Osteoblast (primary cell): Measurements from ENCODE around the gene APOC4. TPM values are rescaled to one million over a fixed set of nuclear protein-coding genes. Genes with fewer than 3 reads are reported as not detected.
A peak's percentile ranks its signal among the peaks of the same experiment; 100 is the strongest.

ENCODE experiments used
- DNase-seq: peaks from one replicate; pipeline ENCODE4 v3.0.0; 2011; ENCODE audit warnings: low spot score, mixed read lengths; ENCODE audit not compliant: insufficient read length; ENCODE audit errors: missing footprints
- H2AFZ ChIP-seq: 2 replicates; pipeline ENCODE4 v1.6.0; 2011; ENCODE audit warnings: mild to moderate bottlenecking, low read length
- H3K27ac ChIP-seq: 2 replicates; pipeline ENCODE4 v1.5.1; 2011; ENCODE audit warnings: mild to moderate bottlenecking, low read depth, low read length, moderate library complexity
- H3K27me3 ChIP-seq: 2 replicates; pipeline ENCODE4 v1.6.0; 2012; ENCODE audit warnings: mild to moderate bottlenecking, control low read depth, inconsistent platforms, low read length, moderate library complexity; ENCODE audit not compliant: insufficient read depth
- H3K36me3 ChIP-seq: 2 replicates; pipeline ENCODE4 v1.5.1; 2011; ENCODE audit warnings: mild to moderate bottlenecking, low read length, control low read depth, moderate library complexity; ENCODE audit not compliant: insufficient read depth
- H3K4me1 ChIP-seq: 2 replicates; pipeline ENCODE4 v1.5.1; 2011; ENCODE audit warnings: mild to moderate bottlenecking, low read length, control low read depth, moderate library complexity; ENCODE audit not compliant: insufficient read depth
- H3K4me2 ChIP-seq: 2 replicates; pipeline ENCODE4 v1.6.0; 2011; ENCODE audit warnings: mild to moderate bottlenecking, low read length; ENCODE audit not compliant: insufficient read depth
- H3K4me3 ChIP-seq: fragments of 200-600 bp; sonication (generic); 3 replicates; pipeline ENCODE4 v1.5.1; 2012; ENCODE audit warnings: mild to moderate bottlenecking, low read length, inconsistent platforms; ENCODE audit not compliant: insufficient read depth
- H3K79me2 ChIP-seq: 2 replicates; pipeline ENCODE4 v1.6.0; 2012; ENCODE audit warnings: mild to moderate bottlenecking, low read length, control low read depth, inconsistent platforms; ENCODE audit not compliant: insufficient read depth
- H3K9me3 ChIP-seq: 2 replicates; pipeline ENCODE4 v1.5.1; 2011; ENCODE audit warnings: low read depth, low read length, control low read depth
- H4K20me1 ChIP-seq: 2 replicates; pipeline ENCODE4 v1.6.0; 2012; ENCODE audit warnings: mild to moderate bottlenecking, low read length, control low read depth; ENCODE audit not compliant: insufficient read depth
- total RNA-seq: library from RNA; depleted of rRNA; stranded (reverse); fragments of >200 nt; gene quantifications from 2 replicates; pipeline ENCODE4 v1.2.3, GENCODE V29; 2012
- TF ChIP-seq, protein P1 (sequence below): IDR thresholded peaks from 2 replicates; pipeline ENCODE4 v1.5.1; 2011; ENCODE audit warnings: mild to moderate bottlenecking, low read depth, low read length, moderate library complexity; ENCODE audit errors: extremely low read depth

The APOC4 gene
- total RNA-seq, 1 donor, result not detected

DNA sequence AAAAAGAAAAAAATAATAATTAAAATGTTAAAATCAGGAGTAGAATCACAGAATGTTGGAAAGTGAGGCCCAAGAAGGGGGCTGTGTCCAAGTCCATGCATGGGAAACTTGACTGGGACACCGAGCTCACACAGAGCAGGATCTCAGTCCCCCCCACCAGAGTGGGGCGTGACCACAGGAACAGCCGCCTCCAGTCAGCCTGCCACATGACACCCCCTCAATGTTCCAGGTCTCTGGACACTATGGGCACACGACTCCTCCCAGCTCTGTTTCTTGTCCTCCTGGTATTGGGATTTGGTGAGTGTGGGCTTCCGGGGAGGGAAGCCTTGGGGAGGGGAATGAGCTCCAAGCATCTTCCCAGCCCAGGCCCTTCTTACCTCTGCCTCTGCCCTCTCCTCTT, 6.2 kb downstream of the APOC4 start:
- H3K27ac ChIP-seq, result no peak overlapping the region
- TF ChIP-seq, protein P1, sequence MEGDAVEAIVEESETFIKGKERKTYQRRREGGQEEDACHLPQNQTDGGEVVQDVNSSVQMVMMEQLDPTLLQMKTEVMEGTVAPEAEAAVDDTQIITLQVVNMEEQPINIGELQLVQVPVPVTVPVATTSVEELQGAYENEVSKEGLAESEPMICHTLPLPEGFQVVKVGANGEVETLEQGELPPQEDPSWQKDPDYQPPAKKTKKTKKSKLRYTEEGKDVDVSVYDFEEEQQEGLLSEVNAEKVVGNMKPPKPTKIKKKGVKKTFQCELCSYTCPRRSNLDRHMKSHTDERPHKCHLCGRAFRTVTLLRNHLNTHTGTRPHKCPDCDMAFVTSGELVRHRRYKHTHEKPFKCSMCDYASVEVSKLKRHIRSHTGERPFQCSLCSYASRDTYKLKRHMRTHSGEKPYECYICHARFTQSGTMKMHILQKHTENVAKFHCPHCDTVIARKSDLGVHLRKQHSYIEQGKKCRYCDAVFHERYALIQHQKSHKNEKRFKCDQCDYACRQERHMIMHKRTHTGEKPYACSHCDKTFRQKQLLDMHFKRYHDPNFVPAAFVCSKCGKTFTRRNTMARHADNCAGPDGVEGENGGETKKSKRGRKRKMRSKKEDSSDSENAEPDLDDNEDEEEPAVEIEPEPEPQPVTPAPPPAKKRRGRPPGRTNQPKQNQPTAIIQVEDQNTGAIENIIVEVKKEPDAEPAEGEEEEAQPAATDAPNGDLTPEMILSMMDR, result no peak
- peaks cover 6% of the 10 kb centered on the region for H3K36me3 ChIP-seq
- H3K9me3 ChIP-seq, result no peaks in the 10 kb centered on the region
- no peak overlapping the region for H2AFZ ChIP-seq
- no peak overlapping the region for H3K4me2 ChIP-seq
- H4K20me1 ChIP-seq, result no peaks in the 10 kb centered on the region
- H3K27me3 ChIP-seq, result no peaks in the 10 kb centered on the region
- H3K4me1 ChIP-seq, result peaks cover 12% of the 10 kb centered on the region
- DNase-seq, result no peak
- H3K4me3 ChIP-seq, result no peak overlapping the region
- H3K79me2 ChIP-seq, result no peaks in the 10 kb centered on the region

DNA sequence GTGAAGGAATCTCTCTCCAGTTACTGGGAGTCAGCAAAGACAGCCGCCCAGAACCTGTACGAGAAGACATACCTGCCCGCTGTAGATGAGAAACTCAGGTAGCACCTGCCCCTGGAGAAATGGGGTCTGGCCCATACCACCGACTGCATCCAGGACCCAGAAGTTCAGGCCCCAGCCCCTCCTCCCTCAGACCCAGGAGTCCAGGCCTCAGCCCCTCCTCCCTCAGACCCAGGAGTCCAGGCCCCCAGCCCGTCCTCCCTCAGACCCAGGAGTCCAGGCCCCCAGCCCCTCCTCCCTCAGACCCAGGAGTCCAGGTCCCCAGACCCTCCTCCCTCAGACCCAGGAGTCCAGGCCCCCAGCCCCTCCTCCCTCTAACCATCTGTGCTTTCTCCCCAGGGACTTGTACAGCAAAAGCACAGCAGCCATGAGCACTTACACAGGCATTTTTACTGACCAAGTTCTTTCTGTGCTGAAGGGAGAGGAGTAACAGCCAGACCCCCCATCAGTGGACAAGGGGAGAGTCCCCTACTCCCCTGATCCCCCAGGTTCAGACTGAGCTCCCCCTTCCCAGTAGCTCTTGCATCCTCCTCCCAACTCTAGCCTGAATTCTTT, 6.8 kb downstream of the APOC4 start:
- no peak overlapping the region for H3K4me2 ChIP-seq
- peaks cover 10% of the 10 kb centered on the region for H3K4me1 ChIP-seq
- peaks cover 2% of the 10 kb centered on the region for H3K79me2 ChIP-seq
- H3K4me3 ChIP-seq, result no peak overlapping the region
- H2AFZ ChIP-seq, result no peak overlapping the region
- H3K9me3 ChIP-seq, result no peaks in the 10 kb centered on the region
- TF ChIP-seq, protein P1, result no peak
- no peak overlapping the region for H3K27ac ChIP-seq
- no peaks in the 10 kb centered on the region for H4K20me1 ChIP-seq
- peaks cover 6% of the 10 kb centered on the region for H3K36me3 ChIP-seq
- DNase-seq, result peak; percentile 75
- H3K27me3 ChIP-seq, result no peaks in the 10 kb centered on the region

DNA sequence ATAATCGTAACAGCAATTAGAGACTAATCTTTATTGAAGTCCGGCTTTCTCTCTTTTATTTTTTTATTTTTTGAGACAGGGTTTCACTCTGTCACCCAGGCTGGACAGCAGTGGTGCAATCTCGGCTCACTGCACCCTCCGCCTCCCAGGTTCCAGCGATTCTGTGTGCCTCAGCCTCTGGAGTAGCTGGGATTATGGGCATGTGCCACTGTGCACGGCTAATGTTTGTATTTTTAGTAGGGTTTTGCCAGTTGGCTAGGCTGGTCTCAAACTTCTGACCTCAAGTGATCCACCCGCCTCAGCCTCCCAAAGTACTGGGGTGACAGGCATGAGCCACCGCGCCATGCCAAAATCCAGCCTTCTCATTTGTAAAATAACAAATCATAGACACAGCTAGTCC, 7.5 kb downstream of the APOC4 start:
- no peak overlapping the region for H3K4me3 ChIP-seq
- H4K20me1 ChIP-seq, result no peaks in the 10 kb centered on the region
- no peaks in the 10 kb centered on the region for H3K9me3 ChIP-seq
- H3K36me3 ChIP-seq, result peaks cover 6% of the 10 kb centered on the region
- no peaks in the 10 kb centered on the region for H3K27me3 ChIP-seq
- no peak for DNase-seq
- TF ChIP-seq, protein P1, result no peak
- peaks cover 16% of the 10 kb centered on the region for H3K4me1 ChIP-seq
- H3K79me2 ChIP-seq, result peaks cover 2% of the 10 kb centered on the region
- H2AFZ ChIP-seq, result no peak overlapping the region
- no peak overlapping the region for H3K27ac ChIP-seq
- no peak overlapping the region for H3K4me2 ChIP-seq

DNA sequence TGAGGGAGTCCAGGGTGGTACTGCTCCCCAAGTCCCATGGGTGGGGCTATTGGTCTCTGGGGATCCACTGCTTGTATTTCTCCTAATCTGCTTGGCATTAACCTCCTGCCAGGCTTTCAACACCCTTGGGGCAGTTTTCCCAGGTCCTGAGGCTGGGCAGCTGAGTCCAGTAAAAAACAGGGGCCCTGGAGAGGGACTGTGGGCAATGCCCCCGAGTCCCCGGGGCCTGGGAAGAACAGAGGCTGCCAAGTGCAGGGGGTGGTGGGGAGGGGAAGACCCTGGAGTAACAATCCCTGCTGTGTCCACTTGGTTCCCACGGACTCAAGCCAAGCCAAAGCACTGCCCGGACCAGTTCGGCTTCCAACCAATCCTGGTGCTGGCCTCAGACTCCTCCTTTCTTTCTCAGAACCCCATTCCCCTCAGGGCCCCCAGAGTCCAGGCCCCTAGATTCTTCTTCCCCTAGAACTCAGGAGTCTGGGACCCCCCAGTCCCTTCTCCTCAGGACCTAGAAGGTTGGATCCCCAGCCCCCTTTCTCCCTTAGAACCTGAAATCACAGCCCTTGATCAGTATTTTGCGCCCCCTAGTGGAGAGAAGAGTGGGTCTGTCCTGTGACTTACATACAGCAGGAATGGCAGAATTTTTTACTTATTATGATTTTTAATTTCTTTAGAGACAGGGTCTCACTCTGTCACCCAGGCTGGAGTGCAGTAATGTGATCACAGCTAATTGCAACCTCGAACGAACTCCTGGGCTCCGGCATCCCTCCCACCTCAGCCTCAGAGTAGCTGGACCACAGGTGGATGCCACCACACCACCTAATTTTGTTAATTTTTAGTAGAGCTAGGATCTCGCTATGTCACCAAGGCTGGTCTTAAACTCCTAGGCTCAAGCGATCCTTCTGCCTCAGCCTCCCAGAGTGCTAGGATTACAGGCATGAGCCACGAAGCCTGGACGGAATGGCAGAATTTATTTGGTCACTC, 9.4 kb downstream of the APOC4 start:
- DNase-seq, result peak; percentile 90
- H3K36me3 ChIP-seq, result peaks cover 6% of the 10 kb centered on the region
- H3K4me2 ChIP-seq, result peak overlapping the region; percentile 79
- peak overlapping the region; percentile 84 for H2AFZ ChIP-seq
- H3K4me1 ChIP-seq, result peaks cover 23% of the 10 kb centered on the region
- peak overlapping the region; percentile 56 for H3K4me3 ChIP-seq
- peaks cover 11% of the 10 kb centered on the region for H4K20me1 ChIP-seq
- peaks cover 17% of the 10 kb centered on the region for H3K79me2 ChIP-seq
- H3K9me3 ChIP-seq, result no peaks in the 10 kb centered on the region
- no peak overlapping the region for H3K27ac ChIP-seq
- TF ChIP-seq, protein P1, result peak; percentile 95
- no peaks in the 10 kb centered on the region for H3K27me3 ChIP-seq
